Left renal pelvis (tissue), 4 donors: ENCODE data around the gene SAC3D1. TPM values are rescaled to one million over a fixed set of nuclear protein-coding genes. Genes with fewer than 3 reads are reported as not detected.

Experiments
- DNase-seq, 4 donors: peaks; one replicate each; pipeline ENCODE4 v3.0.0-alpha.2; 2013; ENCODE audit warnings: low read depth in 4 of 4, low spot score in 3 of 4
- polyA plus RNA-seq, 4 donors: library from polyadenylated mRNA; unstranded; fragments of 120-200 nt; gene quantifications; one replicate each; pipeline ENCODE4 v1.2.1, GENCODE V29; 2013; ENCODE audit not compliant: insufficient read length in 4 of 4

Gene SAC3D1
- polyA plus RNA-seq, 4 donors, result 10.6 to 19.5 (median 11.3) TPM

- no peak for DNase-seq
Observed at GRCh38 chr11:65084598-65085375, 43.8 kb downstream of the SAC3D1 start.

- DNase-seq, result no peak
Observed at GRCh38 chr11:65085446-65085845, 44.4 kb downstream of the SAC3D1 start.

GRCh38 chr11:65086809-65087208 is 45.8 kb downstream of the SAC3D1 start:
- DNase-seq, result no peak

GRCh38 chr11:65087216-65087615 is 46.2 kb downstream of the SAC3D1 start:
- no peak for DNase-seq

GRCh38 chr11:65087827-65088226 is 46.8 kb downstream of the SAC3D1 start:
- DNase-seq, result no peak

- DNase-seq, result no peak
Observed at GRCh38 chr11:65089621-65090020, 48.6 kb downstream of the SAC3D1 start.

GRCh38 chr11:65090628-65091027 is 49.6 kb downstream of the SAC3D1 start:
- no peak for DNase-seq

Other genes starting within 250 kb of the SAC3D1 start
- gene MAP4K2, start 238.0 kb upstream of the SAC3D1 start, polyA plus RNA-seq, result 10 to 100 TPM; 12.9 to 27.7 (median 18.1) TPM
- gene MEN1, start 230.7 kb upstream of the SAC3D1 start, polyA plus RNA-seq, result 10 to 100 TPM; 31.4 to 50.8 (median 36.5) TPM
- 1 to 10 TPM in 3 of 4 donors, under 1 TPM in 1; 0.97 to 10.0 (median 4.9) TPM for gene CDC42BPG, start 196.6 kb upstream of the SAC3D1 start, polyA plus RNA-seq
- 10 to 100 TPM; 48.7 to 68.8 (median 58.5) TPM for gene EHD1, start 162.6 kb upstream of the SAC3D1 start, polyA plus RNA-seq
- gene ATG2A, start 124.0 kb upstream of the SAC3D1 start, polyA plus RNA-seq, result 10 to 100 TPM; 12.9 to 26.0 (median 15.6) TPM
- gene PPP2R5B, start 116.5 kb upstream of the SAC3D1 start, polyA plus RNA-seq, result 10 to 100 TPM; 13.2 to 20.8 (median 17.4) TPM
- gene GPHA2, start 105.3 kb upstream of the SAC3D1 start, polyA plus RNA-seq, result 1 to 10 TPM; 1.6 to 3.5 (median 2.4) TPM
- 1 to 10 TPM in 1 of 4 donors, under 1 TPM in 2, not detected in 1; 0.53 to 1.3 (median 0.92) TPM for gene MAJIN, start 69.1 kb upstream of the SAC3D1 start, polyA plus RNA-seq
- 1 to 10 TPM; 2.3 to 2.9 (median 2.6) TPM for gene BATF2, start 44.2 kb upstream of the SAC3D1 start, polyA plus RNA-seq
- 10 to 100 TPM; 54.6 to 74.5 (median 63.5) TPM for gene ARL2, start 27.1 kb upstream of the SAC3D1 start, polyA plus RNA-seq
- gene SNX15, start 13.8 kb upstream of the SAC3D1 start, polyA plus RNA-seq, result 10 to 100 TPM; 25.3 to 32.4 (median 28.6) TPM
- 10 to 100 TPM; 11.6 to 28.5 (median 12.6) TPM for gene NAALADL1, start 17.3 kb downstream of the SAC3D1 start, polyA plus RNA-seq
- 10 to 100 TPM; 15.7 to 20.1 (median 18.0) TPM for gene CDCA5, start 42.8 kb downstream of the SAC3D1 start, polyA plus RNA-seq
- gene ZFPL1, start 43.0 kb downstream of the SAC3D1 start, polyA plus RNA-seq, result 10 to 100 TPM; 26.2 to 36.5 (median 31.0) TPM
- gene VPS51, start 55.0 kb downstream of the SAC3D1 start, polyA plus RNA-seq, result 100 to 1,000 TPM in 2 of 4 donors, 10 to 100 TPM in 2; 87.3 to 152 (median 103) TPM
- 10 to 100 TPM; 17.7 to 97.1 (median 70.3) TPM for gene TM7SF2, start 70.7 kb downstream of the SAC3D1 start, polyA plus RNA-seq
- 10 to 100 TPM in 1 of 4 donors, 1 to 10 TPM in 3; 3.8 to 11.1 (median 5.9) TPM for gene ZNHIT2, start 76.5 kb downstream of the SAC3D1 start, polyA plus RNA-seq
- 100 to 1,000 TPM; 557 to 830 (median 587) TPM for gene FAU, start 80.9 kb downstream of the SAC3D1 start, polyA plus RNA-seq
- 10 to 100 TPM; 36.9 to 59.1 (median 56.3) TPM for gene MRPL49, start 81.1 kb downstream of the SAC3D1 start, polyA plus RNA-seq
- 10 to 100 TPM; 44.0 to 62.7 (median 55.2) TPM for gene SYVN1, start 93.3 kb downstream of the SAC3D1 start, polyA plus RNA-seq
- gene SPDYC, start 129.0 kb downstream of the SAC3D1 start, polyA plus RNA-seq, result not detected
- gene CAPN1, start 140.7 kb downstream of the SAC3D1 start, polyA plus RNA-seq, result 100 to 1,000 TPM in 1 of 4 donors, 10 to 100 TPM in 3; 76.5 to 113 (median 88.6) TPM
- 10 to 100 TPM; 24.3 to 30.0 (median 28.3) TPM for gene POLA2, start 220.8 kb downstream of the SAC3D1 start, polyA plus RNA-seq